IMR-90 (cell line): ENCODE data around the gene WDR27. TPM values are rescaled to one million over a fixed set of nuclear protein-coding genes. Genes with fewer than 3 reads are reported as not detected.

Experiments used
- ATAC-seq: fragments of 200-7000 bp; cut with Tn5 transposase; 2 replicates; pipeline ENCODE4 v1.9.1; 2020; ENCODE audit warnings: low read depth, mild to moderate bottlenecking, moderate library complexity
- BruUV-seq: library from RNA; stranded (reverse); fragments of 400-500 nt; replicated peaks from 2 replicates; lab custom pipeline; 2021; lab: Mats Ljungman, UMichigan
- CTCF ChIA-PET: fragments of 300-600 bp; formaldehyde crosslinking; extraction: SDS; loops from one replicate; lab custom pipeline; 2021; ENCODE audit warnings: antibody characterized with exemption; lab: Yijun Ruan, JAX
- POLR2A ChIA-PET: fragments of 300-600 bp; sonication (Branson Sonifier 250); formaldehyde crosslinking; loops from one replicate; lab custom pipeline; 2022; ENCODE audit warnings: antibody characterized with exemption; ENCODE audit not compliant: unreplicated experiment; lab: Charles Lee
- DNase-seq: peaks from one replicate; pipeline ENCODE4 v3.0.0; 2013
- H2AFZ ChIP-seq: replicated peaks from 2 replicates; pipeline ENCODE3; 2013; ENCODE audit warnings: low read length, mild to moderate bottlenecking; ENCODE audit not compliant: poor library complexity
- H2AK5ac ChIP-seq: 2 replicates; pipeline ENCODE4 v1.6.1; 2013; ENCODE audit warnings: low read depth, low read length, inconsistent platforms
- H2AK9ac ChIP-seq: replicated peaks from 2 replicates; pipeline ENCODE3; 2013; ENCODE audit warnings: mild to moderate bottlenecking, low read depth, low read length, moderate library complexity; ENCODE audit not compliant: poor library complexity
- H2BK120ac ChIP-seq: 2 replicates; pipeline ENCODE4 v1.6.1; 2013; ENCODE audit warnings: low read depth, low read length, inconsistent platforms
- H2BK15ac ChIP-seq: 3 replicates; pipeline ENCODE4 v1.6.1; 2013; ENCODE audit warnings: low read depth, low read length, inconsistent platforms
- H2BK20ac ChIP-seq: 2 replicates; pipeline ENCODE4 v1.6.1; 2013; ENCODE audit warnings: low read depth, mild to moderate bottlenecking, inconsistent platforms, low read length, moderate library complexity
- H2BK5ac ChIP-seq: 2 replicates; pipeline ENCODE4 v1.6.1; 2013; ENCODE audit warnings: mild to moderate bottlenecking, low read depth, low read length, inconsistent platforms; ENCODE audit not compliant: poor library complexity, severe bottlenecking
- H3K14ac ChIP-seq: replicated peaks from 2 replicates; pipeline ENCODE4 v1.6.1; 2013; ENCODE audit warnings: low read depth, low read length, inconsistent platforms
- H3K18ac ChIP-seq: 2 replicates; pipeline ENCODE4 v1.6.1; 2013; ENCODE audit warnings: low read depth, low read length, control low read depth
- H3K23ac ChIP-seq: 2 replicates; pipeline ENCODE4 v1.6.1; 2013; ENCODE audit warnings: low read depth, low read length, inconsistent platforms
- H3K27ac ChIP-seq: 2 replicates; pipeline ENCODE4 v1.5.1; 2013; ENCODE audit warnings: mild to moderate bottlenecking, control low read depth, low read length; ENCODE audit not compliant: insufficient read depth
- H3K27me3 ChIP-seq: 2 replicates; pipeline ENCODE4 v1.6.1; 2013; ENCODE audit warnings: low read length; ENCODE audit not compliant: control insufficient read depth, insufficient read depth
- H3K36me3 ChIP-seq: 2 replicates; pipeline ENCODE4 v1.6.1; 2013; ENCODE audit warnings: low read length, mixed read lengths; ENCODE audit not compliant: control insufficient read depth, insufficient read depth
- H3K4ac ChIP-seq: 2 replicates; pipeline ENCODE4 v1.6.1; 2013; ENCODE audit warnings: low read depth, low read length, inconsistent platforms
- H3K4me1 ChIP-seq: 2 replicates; pipeline ENCODE4 v1.6.1; 2013; ENCODE audit warnings: low read length, mixed read lengths; ENCODE audit not compliant: control insufficient read depth, insufficient read depth
- H3K4me2 ChIP-seq: 2 replicates; pipeline ENCODE4 v1.6.1; 2013; ENCODE audit warnings: low read depth, mild to moderate bottlenecking, control low read depth, low read length, moderate library complexity
- H3K4me3 ChIP-seq: 2 replicates; pipeline ENCODE4 v1.5.1; 2013; ENCODE audit warnings: low read depth, mild to moderate bottlenecking, control low read depth, low read length, moderate library complexity; ENCODE audit not compliant: insufficient read depth
- H3K56ac ChIP-seq: 2 replicates; pipeline ENCODE4 v1.6.1; 2013; ENCODE audit warnings: low read length, inconsistent platforms; ENCODE audit not compliant: insufficient read depth; ENCODE audit errors: extremely low read depth
- H3K79me1 ChIP-seq, 2 experiments: 2 replicates each; pipeline ENCODE4 v1.6.1; 2013; ENCODE audit warnings: low read length in 2 of 2, inconsistent platforms in 1 of 2, low read depth in 1 of 2
- H3K9ac ChIP-seq: 2 replicates; pipeline ENCODE4 v1.6.1; 2013; ENCODE audit warnings: low read depth, low read length, control low read depth
- H3K9me1 ChIP-seq: 2 replicates; pipeline ENCODE4 v1.6.1; 2013; ENCODE audit warnings: low read length, inconsistent platforms; ENCODE audit not compliant: insufficient read depth
- H3K9me3 ChIP-seq: 2 replicates; pipeline ENCODE4 v1.6.1; 2013; ENCODE audit warnings: low read length; ENCODE audit not compliant: control insufficient read depth, insufficient read depth
- H4K20me1 ChIP-seq: 2 replicates; pipeline ENCODE4 v1.6.1; 2013; ENCODE audit warnings: low read length, inconsistent platforms; ENCODE audit not compliant: insufficient read depth
- H4K5ac ChIP-seq: 2 replicates; pipeline ENCODE4 v1.6.1; 2013; ENCODE audit warnings: mild to moderate bottlenecking, low read depth, low read length, control low read depth
- H4K8ac ChIP-seq, 2 experiments: 2 replicates each; pipeline ENCODE4 v1.6.1; 2013; ENCODE audit warnings: low read depth in 2 of 2, low read length in 2 of 2, control low read depth in 1 of 2, inconsistent platforms in 1 of 2
- H4K91ac ChIP-seq: 2 replicates; pipeline ENCODE4 v1.6.1; 2013; ENCODE audit warnings: low read depth, low read length, inconsistent platforms; ENCODE audit not compliant: insufficient read depth
- BHLHE40 ChIP-seq: fragments of 150-350 bp; IDR thresholded peaks from 2 replicates; pipeline ENCODE4 v1.6.1; 2016; ENCODE audit warnings: mild to moderate bottlenecking, low read depth, low read length
- CEBPB ChIP-seq: IDR thresholded peaks from 2 replicates; pipeline ENCODE4 v1.6.1; 2012; ENCODE audit warnings: low read depth, low read length, improper control_type of control experiment
- CHD1 ChIP-seq: IDR thresholded peaks from 2 replicates; pipeline ENCODE4 v1.6.1; 2012; ENCODE audit warnings: low read depth, low read length, improper control_type of control experiment
- MAFK ChIP-seq: IDR thresholded peaks from 2 replicates; pipeline ENCODE4 v1.6.1; 2012; ENCODE audit warnings: low read depth, low read length, improper control_type of control experiment
- MAZ ChIP-seq: IDR thresholded peaks from 2 replicates; pipeline ENCODE4 v1.6.1; 2012; ENCODE audit warnings: low read depth, mild to moderate bottlenecking, low read length, improper control_type of control experiment, moderate library complexity, borderline replicate concordance
- MXI1 ChIP-seq: IDR thresholded peaks from 2 replicates; pipeline ENCODE4 v1.6.1; 2012; ENCODE audit warnings: low read depth, mild to moderate bottlenecking, low read length, moderate library complexity, borderline replicate concordance
- NFE2L2 ChIP-seq: fragments of 150-350 bp; IDR thresholded peaks from 2 replicates; pipeline ENCODE4 v1.6.1; 2016; ENCODE audit warnings: low read depth, mild to moderate bottlenecking, low read length
- POLR2A ChIP-seq: IDR thresholded peaks from 2 replicates; pipeline ENCODE4 v1.6.1; 2012; ENCODE audit warnings: mild to moderate bottlenecking, low read depth, low read length
- RAD21 ChIP-seq: IDR thresholded peaks from 2 replicates; pipeline ENCODE4 v1.6.1; 2012; ENCODE audit warnings: low read length, improper control_type of control experiment
- RCOR1 ChIP-seq: IDR thresholded peaks from 2 replicates; pipeline ENCODE4 v1.6.1; 2012; ENCODE audit warnings: mild to moderate bottlenecking, low read length, improper control_type of control experiment; ENCODE audit not compliant: insufficient replicate concordance
- RFX5 ChIP-seq: IDR thresholded peaks from 2 replicates; pipeline ENCODE4 v1.8.0; 2012; ENCODE audit warnings: low read depth, mild to moderate bottlenecking, low read length, moderate library complexity
- SMC3 ChIP-seq: fragments of 150-350 bp; IDR thresholded peaks from 2 replicates; pipeline ENCODE4 v1.6.1; 2016; ENCODE audit warnings: low read depth, mild to moderate bottlenecking, antibody characterized with exemption, low read length, moderate library complexity
- USF2 ChIP-seq: fragments of 150-350 bp; IDR thresholded peaks from 2 replicates; pipeline ENCODE4 v1.6.1; 2017; ENCODE audit warnings: mild to moderate bottlenecking, antibody characterized with exemption, low read length, low read depth
- WGBS, 2 experiments: methylation state at CpG; one replicate each; pipeline versions ENCODE4 v1.1.5 to v1.1.7; 2013; ENCODE audit warnings: missing lambda C conversion rate in 2 of 2; ENCODE audit not compliant: insufficient read length in 1 of 2; ENCODE audit errors: extremely low coverage in 2 of 2; 5-methylcytosine and 5-hydroxymethylcytosine counted together
- dilution Hi-C: fragments of 300-500 bp; cut with HindIII; formaldehyde crosslinking; loops from one replicate; pipeline ENCODE4 v1.14.3; 2018; ENCODE audit warnings: low sequenced_read_pairs; ENCODE audit not compliant: unreplicated experiment
- in situ Hi-C: fragments of 300-500 bp; cut with MboI; formaldehyde crosslinking; loops from 3 replicates; pipeline ENCODE4 v1.14.3; 2019; ENCODE audit warnings: low sequenced_read_pairs, inconsistent platforms, mixed read lengths
- intact Hi-C: fragments of 100-400 bp; cut with micrococcal nuclease; formaldehyde crosslinking; loops from 2 replicates; pipeline ENCODE4 v1.10.0; 2022
- polyA plus RNA-seq, 3 experiments: library from polyadenylated mRNA; depleted of rRNA; stranded (reverse); fragments of >200 nt; gene quantifications; 2 replicates each; pipeline ENCODE4 v1.2.3, GENCODE V29; 2012; ENCODE audit warnings: low replicate concordance in 1 of 3
- total RNA-seq: library from RNA; depleted of rRNA; stranded (reverse); fragments of >200 nt; gene quantifications from 2 replicates; pipeline ENCODE4 v1.2.3, GENCODE V29; 2012
- TF ChIP-seq, protein P1 (sequence below): fragments of 150-350 bp; IDR thresholded peaks from 2 replicates; pipeline ENCODE4 v1.6.1; 2016; ENCODE audit warnings: low read depth, mild to moderate bottlenecking, low read length, moderate library complexity, borderline replicate concordance
- TF ChIP-seq, protein P2 (sequence below): conservative IDR thresholded peaks from 2 replicates; pipeline ENCODE4 v1.5.1; 2012; ENCODE audit warnings: mild to moderate bottlenecking, low read depth, low read length, improper control_type of control experiment

The WDR27 gene
- total and polyA plus RNA-seq, 2 of the 4 experiments (the other 2 are of a cell fraction) = 7.0 to 18.5 TPM

- H3K9ac ChIP-seq = no peak overlapping the region
- H3K79me1 ChIP-seq = no peaks in the 10 kb centered on the region
- TF ChIP-seq MAZ (no peak), BHLHE40 (no peak), NFE2L2 (no peak), MXI1 (no peak), RCOR1 (no peak), RFX5 (no peak), MAFK (no peak), CEBPB (no peak), CHD1 (no peak), RAD21 (no peak), SMC3 (no peak), POLR2A (no peak), USF2 (no peak)
- TF ChIP-seq, protein P1, sequence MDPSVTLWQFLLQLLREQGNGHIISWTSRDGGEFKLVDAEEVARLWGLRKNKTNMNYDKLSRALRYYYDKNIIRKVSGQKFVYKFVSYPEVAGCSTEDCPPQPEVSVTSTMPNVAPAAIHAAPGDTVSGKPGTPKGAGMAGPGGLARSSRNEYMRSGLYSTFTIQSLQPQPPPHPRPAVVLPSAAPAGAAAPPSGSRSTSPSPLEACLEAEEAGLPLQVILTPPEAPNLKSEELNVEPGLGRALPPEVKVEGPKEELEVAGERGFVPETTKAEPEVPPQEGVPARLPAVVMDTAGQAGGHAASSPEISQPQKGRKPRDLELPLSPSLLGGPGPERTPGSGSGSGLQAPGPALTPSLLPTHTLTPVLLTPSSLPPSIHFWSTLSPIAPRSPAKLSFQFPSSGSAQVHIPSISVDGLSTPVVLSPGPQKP = no peak
- TF ChIP-seq, protein P2, sequence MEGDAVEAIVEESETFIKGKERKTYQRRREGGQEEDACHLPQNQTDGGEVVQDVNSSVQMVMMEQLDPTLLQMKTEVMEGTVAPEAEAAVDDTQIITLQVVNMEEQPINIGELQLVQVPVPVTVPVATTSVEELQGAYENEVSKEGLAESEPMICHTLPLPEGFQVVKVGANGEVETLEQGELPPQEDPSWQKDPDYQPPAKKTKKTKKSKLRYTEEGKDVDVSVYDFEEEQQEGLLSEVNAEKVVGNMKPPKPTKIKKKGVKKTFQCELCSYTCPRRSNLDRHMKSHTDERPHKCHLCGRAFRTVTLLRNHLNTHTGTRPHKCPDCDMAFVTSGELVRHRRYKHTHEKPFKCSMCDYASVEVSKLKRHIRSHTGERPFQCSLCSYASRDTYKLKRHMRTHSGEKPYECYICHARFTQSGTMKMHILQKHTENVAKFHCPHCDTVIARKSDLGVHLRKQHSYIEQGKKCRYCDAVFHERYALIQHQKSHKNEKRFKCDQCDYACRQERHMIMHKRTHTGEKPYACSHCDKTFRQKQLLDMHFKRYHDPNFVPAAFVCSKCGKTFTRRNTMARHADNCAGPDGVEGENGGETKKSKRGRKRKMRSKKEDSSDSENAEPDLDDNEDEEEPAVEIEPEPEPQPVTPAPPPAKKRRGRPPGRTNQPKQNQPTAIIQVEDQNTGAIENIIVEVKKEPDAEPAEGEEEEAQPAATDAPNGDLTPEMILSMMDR = no peak
- H3K23ac ChIP-seq = no peak overlapping the region
- H2BK120ac ChIP-seq = no peak overlapping the region
- intact Hi-C loops = no loop called here
- H3K18ac ChIP-seq = no peak overlapping the region
- H2BK5ac ChIP-seq = no peak overlapping the region
- ATAC-seq (no peak), DNase-seq (no peak)
- H4K20me1 ChIP-seq = no peaks in the 10 kb centered on the region
- no peak overlapping the region for H2AFZ ChIP-seq
- ChIA-PET POLR2A (no interaction called here), CTCF (no interaction called here)
- no peak overlapping the region for H3K14ac ChIP-seq
- H3K27ac ChIP-seq = no peak overlapping the region
- no peak overlapping the region for H3K4me3 ChIP-seq
- in situ Hi-C loops = no loop called here
- H4K91ac ChIP-seq = no peak overlapping the region
- H3K27me3 ChIP-seq = no peaks in the 10 kb centered on the region
- no peak overlapping the region for H2BK15ac ChIP-seq
- no peak overlapping the region for H4K5ac ChIP-seq
- H3K9me3 ChIP-seq = peaks cover 2% of the 10 kb centered on the region; the same call in 1 of the 2 replicates
- H2AK9ac ChIP-seq = no peak overlapping the region
- no peak overlapping the region for H3K4me2 ChIP-seq
- peaks cover 3% of the 10 kb centered on the region; the same call in 1 of the 2 replicates for H3K9me1 ChIP-seq
- no peaks in the 10 kb centered on the region for H3K36me3 ChIP-seq
- dilution Hi-C loops = no loop called here
- 85% methylated on average over 4 of the region's 31 CpGs; no CpG with 5 or more reads in 1 of the 2 experiments for WGBS, 2 experiments
- BruUV-seq = no TSS peak
- no peak overlapping the region for H3K56ac ChIP-seq
- no peak overlapping the region for H2BK20ac ChIP-seq
- H3K4me1 ChIP-seq = peaks cover 15% of the 10 kb centered on the region
- no peak overlapping the region for H4K8ac ChIP-seq
- 0 out of 2 replicates have a peak overlapping the region, but pooled peaks have one; percentile 9 for H2AK5ac ChIP-seq
- H3K4ac ChIP-seq = no peak overlapping the region; the same call in 1 of the 2 replicates
Observed at GRCh38 chr6:169425628-169426370, 276.0 kb downstream of the WDR27 start.
